HepG2 (cell line): ENCODE measurements around the gene CLEC7A.

ENCODE experiments used
- CTCF ChIP-seq: sonication (generic); formaldehyde crosslinking; IDR thresholded peaks from 2 replicates; pipeline ENCODE4 v1.5.0; 2020; ENCODE audit warnings: mild to moderate bottlenecking, missing genetic modification reagents, moderate library complexity
- HBP1 ChIP-seq: IDR thresholded peaks from 2 replicates; pipeline ENCODE4 v1.6.1; 2016; ENCODE audit warnings: low read depth, control low read depth
- HNF4G ChIP-seq, 2 experiments: sonication (generic) in 1 of 2; formaldehyde crosslinking in 1 of 2; IDR thresholded peaks; 2 replicates each; pipeline versions ENCODE4 v1.4.0 to v1.6.1; 2011 to 2020; ENCODE audit warnings: borderline replicate concordance in 2 of 2, low read depth in 2 of 2, mild to moderate bottlenecking in 2 of 2, low read length in 1 of 2, missing genetic modification reagents in 1 of 2, moderate library complexity in 1 of 2
- MYC ChIP-seq: sonication (generic); formaldehyde crosslinking; IDR thresholded peaks from 2 replicates; pipeline ENCODE4 v1.9.0; 2021; ENCODE audit warnings: missing genetic modification reagents, borderline replicate concordance
- NR0B2 ChIP-seq: sonication (generic); formaldehyde crosslinking; IDR thresholded peaks from 2 replicates; pipeline ENCODE4 v1.4.0; 2020; ENCODE audit warnings: mild to moderate bottlenecking, missing genetic modification reagents
- POGK ChIP-seq: sonication (generic); formaldehyde crosslinking; conservative IDR thresholded peaks from 2 replicates; pipeline ENCODE4 v1.8.0; 2022; ENCODE audit warnings: mild to moderate bottlenecking, moderate library complexity, missing genetic modification reagents
- POLR2A ChIP-seq, 2 experiments: IDR thresholded peaks; 2 replicates each; pipeline ENCODE4 v1.6.1; 2011; ENCODE audit warnings: low read depth in 2 of 2, low read length in 2 of 2, mild to moderate bottlenecking in 1 of 2, moderate library complexity in 1 of 2; ENCODE audit not compliant: insufficient read depth in 1 of 2
- ZBTB34 ChIP-seq: sonication (generic); formaldehyde crosslinking; IDR thresholded peaks from 2 replicates; pipeline ENCODE4 v1.8.0; 2022; ENCODE audit warnings: mild to moderate bottlenecking, missing genetic modification reagents
- ZNF687 ChIP-seq: sonication (generic); formaldehyde crosslinking; IDR thresholded peaks from 2 replicates; pipeline ENCODE4 v1.5.1; 2020; ENCODE audit warnings: mild to moderate bottlenecking, missing genetic modification reagents, moderate library complexity
- ZNF839 ChIP-seq: sonication (generic); formaldehyde crosslinking; IDR thresholded peaks from 2 replicates; pipeline ENCODE4 v1.4.0; 2020; ENCODE audit warnings: missing genetic modification reagents, mild to moderate bottlenecking, borderline replicate concordance

GRCh38 chr12:10178821-10179220, 48.8 kb upstream of the CLEC7A start, which contains the start of gene TMEM52B:
- TF ChIP-seq POGK (CRISPR knock-in tag) (no peak), CTCF (no peak), ZNF687 (CRISPR knock-in tag) (no peak), POLR2A (IDR thresholded peaks at IDR 0.05; ENCODE audit: insufficient read depth in 1 of 2, low read depth in 2 of 2, low read length in 2 of 2) (no peak), ZNF839 (CRISPR knock-in tag) (no peak), HNF4G (IDR thresholded peaks at IDR 0.05; ENCODE audit: borderline replicate concordance, low read depth, low read length) (no peak), HNF4G (CRISPR knock-in tag; IDR thresholded peaks at IDR 0.05; ENCODE audit: borderline replicate concordance, low read depth) (no peak), HBP1 (no peak), ZBTB34 (no peak), MYC (CRISPR knock-in tag) (no peak), NR0B2 (CRISPR knock-in tag) (no peak)
